Caco-2 (cell line): ENCODE measurements around the gene RPL39L. TPM values are rescaled to one million over a fixed set of nuclear protein-coding genes. Genes with fewer than 3 reads are reported as not detected.

Source experiments
- BruUV-seq: library from RNA; stranded (reverse); fragments of 400-500 nt; replicated peaks from 2 replicates; lab custom pipeline; 2021; lab: Mats Ljungman, UMichigan
- CTCF ChIA-PET: fragments of 300-600 bp; sonication (Branson Sonifier 250); formaldehyde crosslinking; loops from one replicate; lab custom pipeline; 2022; ENCODE audit warnings: antibody characterized with exemption; lab: Charles Lee
- POLR2A ChIA-PET: fragments of 300-600 bp; sonication (Branson Sonifier 250); formaldehyde crosslinking; loops from one replicate; lab custom pipeline; 2022; ENCODE audit warnings: antibody characterized with exemption; lab: Charles Lee
- DNase-seq, 2 experiments: peaks; one replicate each; pipeline versions ENCODE4 v3.0.0 to v3.0.0-alpha.2; 2020 to 2022
- H3K27me3 ChIP-seq: replicated peaks from 2 replicates; pipeline ENCODE4 v1.6.0; 2011; ENCODE audit warnings: low read length; ENCODE audit not compliant: control insufficient read depth, insufficient read depth
- H3K36me3 ChIP-seq: 2 replicates; pipeline ENCODE4 v1.5.1; 2011; ENCODE audit warnings: low read length; ENCODE audit not compliant: control insufficient read depth, insufficient read depth
- H3K4me1 ChIP-seq: fragments of 250-450 bp; sonication (Bioruptor Pico); 2 replicates; pipeline ENCODE4 v1.5.1; 2020; ENCODE audit warnings: mild to moderate bottlenecking
- H3K4me3 ChIP-seq: 2 replicates; pipeline ENCODE4 v1.5.1; 2011; ENCODE audit warnings: low read depth, mild to moderate bottlenecking, control low read depth, low read length
- H3K9me3 ChIP-seq: fragments of 250-450 bp; sonication (Bioruptor Pico); 2 replicates; pipeline ENCODE4 v1.5.1; 2020; ENCODE audit warnings: mild to moderate bottlenecking, moderate library complexity
- H3K27ac Mint-ChIP-seq: one replicate; pipeline ENCODE4 v1.8.0; 2022; ENCODE audit warnings: mixed read lengths; ENCODE audit not compliant: unreplicated experiment
- H3K27me3 Mint-ChIP-seq: one replicate; pipeline ENCODE4 v1.8.0; 2022; ENCODE audit warnings: mixed read lengths; ENCODE audit not compliant: insufficient read depth, unreplicated experiment
- H3K36me3 Mint-ChIP-seq: one replicate; pipeline ENCODE4 v1.8.0; 2022; ENCODE audit warnings: mild to moderate bottlenecking, mixed read lengths; ENCODE audit not compliant: insufficient read depth, unreplicated experiment
- H3K4me1 Mint-ChIP-seq: one replicate; pipeline ENCODE4 v1.8.0; 2022; ENCODE audit warnings: low read depth, mixed read lengths; ENCODE audit not compliant: unreplicated experiment
- H3K4me3 Mint-ChIP-seq: one replicate; pipeline ENCODE4 v1.8.0; 2022; ENCODE audit warnings: mild to moderate bottlenecking, moderate library complexity, mixed read lengths; ENCODE audit not compliant: unreplicated experiment
- H3K9me3 Mint-ChIP-seq: one replicate; pipeline ENCODE4 v1.8.0; 2022; ENCODE audit warnings: mixed read lengths; ENCODE audit not compliant: unreplicated experiment
- intact Hi-C: fragments of 100-400 bp; cut with micrococcal nuclease; formaldehyde crosslinking; loops from one replicate; pipeline ENCODE4 v1.10.0; 2022; ENCODE audit not compliant: unreplicated experiment
- total RNA-seq: library from RNA; stranded (reverse); gene quantifications from 2 replicates; pipeline ENCODE4 v1.2.3, GENCODE V29; 2022
- TF ChIP-seq, protein P1 (sequence below), 2 experiments: fragments of 200-600 bp in 1 of 2; IDR thresholded peaks; 1 replicate in 1 of 2; 2 replicates in 1 of 2; pipeline versions ENCODE4 v1.5.1 to v1.8.0; 2011 to 2022; ENCODE audit warnings: antibody characterized with exemption in 1 of 2, control low read depth in 1 of 2, inconsistent platforms in 1 of 2, low read depth in 1 of 2, low read length in 1 of 2, mild to moderate bottlenecking in 1 of 2, moderate library complexity in 1 of 2; ENCODE audit not compliant: insufficient read depth in 1 of 2, severe bottlenecking in 1 of 2, unreplicated experiment in 1 of 2

The RPL39L gene
- total RNA-seq, 1 experiment from 2014 or later: 1.8 TPM

DNA sequence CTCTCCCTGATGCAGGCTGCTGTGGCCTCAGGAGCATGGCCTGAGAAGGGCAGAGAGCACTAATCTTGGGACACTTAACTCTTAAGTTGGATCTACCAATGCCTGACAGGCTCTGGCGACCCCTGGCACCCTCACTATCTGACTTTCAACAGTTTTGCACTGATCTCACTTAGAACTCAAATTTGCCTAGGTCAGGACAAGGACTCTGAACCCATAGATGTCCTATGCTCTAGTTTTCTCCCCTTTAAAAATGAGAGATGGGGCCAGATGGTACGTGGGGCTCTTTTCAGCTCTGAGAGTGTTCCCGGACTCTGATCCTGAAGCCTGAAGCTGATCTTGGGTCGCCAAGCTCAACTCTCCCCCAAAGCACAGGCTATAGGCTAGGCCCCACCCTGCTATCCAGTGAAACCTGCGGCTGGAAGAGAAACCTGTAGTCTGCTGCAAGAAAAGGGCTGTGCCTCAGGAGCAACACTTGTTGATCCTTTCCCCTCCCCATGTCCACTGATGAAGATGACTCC is 65.7 kb downstream of the RPL39L start:
- no TSS peak for BruUV-seq
- Histone ChIP-seq H3K27me3 (no peaks in the 10 kb centered on the region), H3K4me1 (peaks cover 13% of the 10 kb centered on the region), H3K36me3 (0 out of 2 replicates have a peak, but pooled peaks cover 2% of the 10 kb centered on the region), H3K4me3 (no peak overlapping the region), H3K9me3 (no peaks in the 10 kb centered on the region)
- TF ChIP-seq, protein P1, sequence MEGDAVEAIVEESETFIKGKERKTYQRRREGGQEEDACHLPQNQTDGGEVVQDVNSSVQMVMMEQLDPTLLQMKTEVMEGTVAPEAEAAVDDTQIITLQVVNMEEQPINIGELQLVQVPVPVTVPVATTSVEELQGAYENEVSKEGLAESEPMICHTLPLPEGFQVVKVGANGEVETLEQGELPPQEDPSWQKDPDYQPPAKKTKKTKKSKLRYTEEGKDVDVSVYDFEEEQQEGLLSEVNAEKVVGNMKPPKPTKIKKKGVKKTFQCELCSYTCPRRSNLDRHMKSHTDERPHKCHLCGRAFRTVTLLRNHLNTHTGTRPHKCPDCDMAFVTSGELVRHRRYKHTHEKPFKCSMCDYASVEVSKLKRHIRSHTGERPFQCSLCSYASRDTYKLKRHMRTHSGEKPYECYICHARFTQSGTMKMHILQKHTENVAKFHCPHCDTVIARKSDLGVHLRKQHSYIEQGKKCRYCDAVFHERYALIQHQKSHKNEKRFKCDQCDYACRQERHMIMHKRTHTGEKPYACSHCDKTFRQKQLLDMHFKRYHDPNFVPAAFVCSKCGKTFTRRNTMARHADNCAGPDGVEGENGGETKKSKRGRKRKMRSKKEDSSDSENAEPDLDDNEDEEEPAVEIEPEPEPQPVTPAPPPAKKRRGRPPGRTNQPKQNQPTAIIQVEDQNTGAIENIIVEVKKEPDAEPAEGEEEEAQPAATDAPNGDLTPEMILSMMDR (IDR thresholded peaks at IDR 0.05; ENCODE audit: insufficient read depth in 1 of 2, low read depth in 1 of 2, low read length in 1 of 2, severe bottlenecking in 1 of 2, unreplicated experiment in 1 of 2): no peak
- DNase-seq: no peak
- Mint-ChIP-seq H3K36me3 (peaks cover 6% of the 10 kb centered on the region), H3K9me3 (peaks cover 9% of the 10 kb centered on the region), H3K4me1 (no peaks in the 10 kb centered on the region), H3K27ac (no peak overlapping the region), H3K27me3 (no peaks in the 10 kb centered on the region), H3K4me3 (no peak overlapping the region)
- CTCF ChIA-PET: no interaction called here
- POLR2A ChIA-PET: no interaction called here
- intact Hi-C loops: no loop called here

DNA sequence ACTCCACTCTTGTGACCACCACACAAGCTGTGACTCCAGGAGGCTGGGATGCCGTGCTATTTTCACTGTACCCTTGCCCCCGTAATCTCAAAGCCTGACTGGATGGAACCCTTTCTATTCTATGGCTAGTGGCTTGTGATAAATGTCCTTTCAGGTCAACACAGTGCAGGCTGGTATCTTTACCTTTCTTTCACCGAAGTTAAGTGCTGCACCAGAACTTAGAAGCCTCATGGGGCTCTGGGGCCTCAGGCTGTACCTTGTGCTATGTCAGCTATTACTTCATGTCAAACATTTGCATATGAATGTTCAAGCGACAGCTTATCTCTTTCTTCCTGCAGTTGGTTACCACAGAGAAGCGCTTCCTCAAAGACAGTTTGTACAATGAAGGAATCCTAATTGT is 66.8 kb downstream of the RPL39L start:
- Mint-ChIP-seq H3K4me1 (no peaks in the 10 kb centered on the region), H3K27me3 (no peaks in the 10 kb centered on the region), H3K9me3 (peaks cover 9% of the 10 kb centered on the region), H3K27ac (no peak overlapping the region), H3K36me3 (peaks cover 6% of the 10 kb centered on the region), H3K4me3 (no peak overlapping the region)
- Histone ChIP-seq H3K4me1 (peaks cover 13% of the 10 kb centered on the region), H3K4me3 (no peak overlapping the region), H3K36me3 (0 out of 2 replicates have a peak, but pooled peaks cover 2% of the 10 kb centered on the region), H3K9me3 (no peaks in the 10 kb centered on the region), H3K27me3 (no peaks in the 10 kb centered on the region)
- intact Hi-C loops: no loop called here
- DNase-seq: peak in 1 of 2 experiments; percentile 46
- POLR2A ChIA-PET: no interaction called here
- CTCF ChIA-PET: interaction anchor here (0.6 kb wide), 1 partner anchor 8 kb away, joined by 3 read pairs; no protein-coding TSS in a partner anchor
- TF ChIP-seq, protein P1 (IDR thresholded peaks at IDR 0.05; ENCODE audit: insufficient read depth in 1 of 2, low read depth in 1 of 2, low read length in 1 of 2, severe bottlenecking in 1 of 2, unreplicated experiment in 1 of 2): no peak
- BruUV-seq: no TSS peak

DNA sequence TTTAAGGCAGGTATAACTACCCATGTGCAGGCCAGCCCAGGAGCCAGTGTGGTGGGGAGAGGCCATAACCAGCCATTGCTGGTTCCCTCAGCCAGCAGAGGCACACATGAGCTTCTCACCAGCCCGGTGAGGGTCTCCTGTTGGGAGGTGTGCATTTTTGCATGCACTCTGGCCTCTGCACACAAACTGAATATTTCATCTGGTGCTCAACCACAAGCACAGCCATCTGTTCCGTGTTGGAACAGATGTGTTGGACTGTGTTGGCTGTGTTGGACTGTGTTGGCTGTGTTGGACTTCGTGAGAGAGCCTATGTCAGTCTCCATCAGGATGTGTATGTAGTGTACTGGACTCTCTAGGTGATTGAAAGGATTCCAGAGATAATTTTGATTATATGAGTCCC is 67.2 kb downstream of the RPL39L start:
- Histone ChIP-seq H3K4me1 (peaks cover 13% of the 10 kb centered on the region), H3K9me3 (no peaks in the 10 kb centered on the region), H3K36me3 (0 out of 2 replicates have a peak, but pooled peaks cover 2% of the 10 kb centered on the region), H3K27me3 (no peaks in the 10 kb centered on the region), H3K4me3 (no peak overlapping the region)
- CTCF ChIA-PET: interaction anchor here (0.6 kb wide), 1 partner anchor 8 kb away, joined by 3 read pairs; no protein-coding TSS in a partner anchor
- Mint-ChIP-seq H3K4me1 (no peaks in the 10 kb centered on the region), H3K4me3 (no peak overlapping the region), H3K9me3 (peaks cover 9% of the 10 kb centered on the region), H3K36me3 (peaks cover 6% of the 10 kb centered on the region), H3K27ac (no peak overlapping the region), H3K27me3 (no peaks in the 10 kb centered on the region)
- no TSS peak for BruUV-seq
- TF ChIP-seq, protein P1 (IDR thresholded peaks at IDR 0.05; ENCODE audit: insufficient read depth in 1 of 2, low read depth in 1 of 2, low read length in 1 of 2, severe bottlenecking in 1 of 2, unreplicated experiment in 1 of 2): no peak
- intact Hi-C loops: no loop called here
- no peak for DNase-seq
- POLR2A ChIA-PET: no interaction called here

Other genes with a start within 250 kb of the RPL39L start
- 34.6 and 40.3 TPM in 2 replicates for gene ST6GAL1, start 209.0 kb downstream of the RPL39L start, total RNA-seq
- not detected in 2 replicates for gene RTP1, start 58.0 kb upstream of the RPL39L start, total RNA-seq
- not detected in 2 replicates for gene MASP1, start 152.2 kb upstream of the RPL39L start, total RNA-seq
- gene RTP4, start 228.9 kb upstream of the RPL39L start, total RNA-seq: not detected in 2 replicates